ENCODE measurements around the gene AP1S1. TPM values are rescaled to one million over a fixed set of nuclear protein-coding genes. Genes with fewer than 3 reads are reported as not detected.

The AP1S1 gene
- total RNA-seq, 4 donors from 2014 or later: 14.5 to 35.4 (median 22.7) TPM

- no peaks in the 10 kb centered on the region for H3K36me3 ChIP-seq
- H3K9me3 ChIP-seq: no peaks in the 10 kb centered on the region
- DNase-seq (ENCODE audit: low spot score in 2 of 2): no peak
- WGBS, 2 donors: 3 to 5% methylated on average over 28 to 31 of the region's 56 CpGs
- peaks cover 0 to 18% (median 6%) of the 10 kb centered on the region in 4 donors for H3K4me1 ChIP-seq
- no peak within 1 kb of the TSS for H3K27ac ChIP-seq
- H3K27me3 ChIP-seq: peaks cover 0 to 89% of the 10 kb centered on the region in 2 donors
- TF ChIP-seq POLR2A (IDR thresholded peaks at IDR 0.05): no peak
- no peak for TF ChIP-seq EP300 (IDR thresholded peaks at IDR 0.05)
- no peak for TF ChIP-seq CTCF (IDR thresholded peaks at IDR 0.05)
- no peak within 1 kb of the TSS for H3K4me3 ChIP-seq
Observed at GRCh38 chr7:101180130-101180755, 26.0 kb downstream of the AP1S1 start, which contains the start of gene NAT16. NAT16 (minus strand) TSS chr7:101180293; CDS start chr7:101174807, 5,486 bp downstream.

- WGBS, 2 donors: 44 to 49% methylated on average over 5 of the region's 5 CpGs
- Histone ChIP-seq H3K27ac (no peak overlapping the region), H3K9me3 (no peaks in the 10 kb centered on the region), H3K27me3 (peaks cover 0 to 66% of the 10 kb centered on the region in 2 donors), H3K4me1 (peaks cover 0 to 2% (median 0%) of the 10 kb centered on the region in 4 donors), H3K36me3 (no peaks in the 10 kb centered on the region), H3K4me3 (no peak overlapping the region)
- TF ChIP-seq EP300 (IDR thresholded peaks at IDR 0.05) (no peak), CTCF (IDR thresholded peaks at IDR 0.05) (no peak), POLR2A (IDR thresholded peaks at IDR 0.05) (no peak)
- no peak for DNase-seq (ENCODE audit: low spot score in 2 of 2)
Observed at GRCh38 chr7:101185258-101185839, 31.1 kb downstream of the AP1S1 start.

GRCh38 chr7:101186194-101186593 is 31.9 kb downstream of the AP1S1 start:
- Histone ChIP-seq H3K27ac (no peak overlapping the region), H3K27me3 (peaks cover 0 to 57% of the 10 kb centered on the region in 2 donors), H3K36me3 (no peaks in the 10 kb centered on the region), H3K4me1 (no peaks in the 10 kb centered on the region), H3K9me3 (no peaks in the 10 kb centered on the region), H3K4me3 (no peak overlapping the region)
- TF ChIP-seq CTCF (IDR thresholded peaks at IDR 0.05) (no peak), EP300 (IDR thresholded peaks at IDR 0.05) (no peak), POLR2A (IDR thresholded peaks at IDR 0.05) (no peak)
- no peak for DNase-seq (ENCODE audit: low spot score in 2 of 2)
- 63 to 69% methylated on average over 6 of the region's 6 CpGs for WGBS, 2 donors

GRCh38 chr7:101186844-101187428 is 32.7 kb downstream of the AP1S1 start:
- Histone ChIP-seq H3K9me3 (no peaks in the 10 kb centered on the region), H3K27ac (no peak overlapping the region), H3K4me1 (no peaks in the 10 kb centered on the region), H3K27me3 (peaks cover 0 to 50% of the 10 kb centered on the region in 2 donors), H3K4me3 (no peak overlapping the region), H3K36me3 (no peaks in the 10 kb centered on the region)
- DNase-seq (ENCODE audit: low spot score in 2 of 2): no peak
- 87 to 93% methylated on average over 4 of the region's 4 CpGs for WGBS, 2 donors
- no peak for TF ChIP-seq CTCF (IDR thresholded peaks at IDR 0.05)
- TF ChIP-seq EP300 (IDR thresholded peaks at IDR 0.05): no peak
- no peak for TF ChIP-seq POLR2A (IDR thresholded peaks at IDR 0.05)

- Histone ChIP-seq H3K27ac (no peak overlapping the region), H3K9me3 (no peaks in the 10 kb centered on the region), H3K4me1 (no peaks in the 10 kb centered on the region), H3K4me3 (no peak overlapping the region), H3K36me3 (no peaks in the 10 kb centered on the region), H3K27me3 (peaks cover 0 to 36% of the 10 kb centered on the region in 2 donors)
- DNase-seq (ENCODE audit: low spot score in 2 of 2): no peak
- WGBS, 2 donors: 80 to 84% methylated on average over 8 of the region's 8 CpGs
- TF ChIP-seq POLR2A (IDR thresholded peaks at IDR 0.05) (no peak), EP300 (IDR thresholded peaks at IDR 0.05) (no peak), CTCF (IDR thresholded peaks at IDR 0.05) (no peak)
Observed at GRCh38 chr7:101189109-101189508, 34.8 kb downstream of the AP1S1 start.

Measured in tibial nerve (tissue), 4 donors.